A549 (cell line): ENCODE data around the gene ANXA2. TPM values are rescaled to one million over a fixed set of nuclear protein-coding genes. Genes with fewer than 3 reads are reported as not detected.

Experiments used
- ATAC-seq, 2 experiments: fragments of 200-7000 bp in 1 of 2; fragments of >200 bp in 1 of 2; cut with Nextera tagmentation in 1 of 2; cut with Tn5 transposase in 1 of 2; 3 replicates each; pipeline versions ENCODE4 v1.8.0 to v1.9.1; 2018 to 2020; ENCODE audit warnings: mild to moderate bottlenecking in 1 of 2, moderate library complexity in 1 of 2
- CTCF ChIA-PET: fragments of 300-600 bp; sonication (Branson Sonifier 250); formaldehyde crosslinking; extraction: SDS; loops from one replicate; lab custom pipeline; 2021; ENCODE audit warnings: antibody characterized with exemption, inconsistent platforms; lab: Yijun Ruan, JAX
- POLR2A ChIA-PET: fragments of 350-600 bp; formaldehyde crosslinking; extraction: SDS; loops from one replicate; lab custom pipeline; 2021; ENCODE audit warnings: antibody characterized with exemption, inconsistent platforms; lab: Yijun Ruan, JAX
- DNase-seq, 2 experiments: peaks; one replicate each; pipeline versions ENCODE4 v3.0.0 to v3.0.0-alpha.2; 2011 to 2016; ENCODE audit warnings: low read depth in 1 of 2, low spot score in 1 of 2
- FAIRE-seq: peaks from 2 replicates; lab custom pipeline; 2011; peaks lifted over from hg19 to GRCh38; lab: Jason Lieb, UNC
- H3K27ac ChIP-seq, 2 experiments: fragments of >200 bp; sonication (Bioruptor Twin); formaldehyde crosslinking; 3 replicates each; pipeline ENCODE4 v1.5.1; 2016 to 2017
- H3K4me1 ChIP-seq: fragments of >200 bp; sonication (Bioruptor Twin); formaldehyde crosslinking; 3 replicates; pipeline ENCODE4 v1.6.1; 2016
- H3K4me2 ChIP-seq: fragments of >200 bp; sonication (Bioruptor Twin); formaldehyde crosslinking; 3 replicates; pipeline ENCODE4 v1.6.1; 2016
- H3K4me3 ChIP-seq: fragments of >200 bp; sonication (Bioruptor Twin); formaldehyde crosslinking; 3 replicates; pipeline ENCODE4 v1.5.1; 2016
- H3K9me3 ChIP-seq: fragments of >200 bp; sonication (Bioruptor Twin); formaldehyde crosslinking; 3 replicates; pipeline ENCODE4 v1.6.1; 2016
- ATOH8 ChIP-seq: fragments of 250-450 bp; sonication (Bioruptor Pico); IDR thresholded peaks from 2 replicates; pipeline ENCODE4 v1.5.0; 2020; ENCODE audit warnings: low read depth, mild to moderate bottlenecking, moderate library complexity
- CBX2 ChIP-seq: fragments of 200-600 bp; sonication (generic); IDR thresholded peaks from 2 replicates; pipeline ENCODE4 v1.6.1; 2016; ENCODE audit warnings: low read depth, mild to moderate bottlenecking, borderline replicate concordance
- CEBPB ChIP-seq, 2 experiments: fragments of >200 bp in 1 of 2; sonication (Bioruptor Twin) in 1 of 2; formaldehyde crosslinking in 1 of 2; IDR thresholded peaks; 2 replicates each; pipeline ENCODE4 v1.6.1; 2012 to 2016
- CHD4 ChIP-seq: fragments of 200-600 bp; sonication (generic); IDR thresholded peaks from 2 replicates; pipeline ENCODE4 v1.6.1; 2016; ENCODE audit warnings: antibody characterized with exemption, mild to moderate bottlenecking, borderline replicate concordance
- ESRRA ChIP-seq: fragments of 150-350 bp; IDR thresholded peaks from 2 replicates; pipeline ENCODE4 v1.6.1; 2014; ENCODE audit warnings: mild to moderate bottlenecking, low read length, borderline replicate concordance
- FOSB ChIP-seq: fragments of 250-450 bp; sonication (Bioruptor Pico); IDR thresholded peaks from 2 replicates; pipeline ENCODE4 v1.5.0; 2020; ENCODE audit warnings: mild to moderate bottlenecking, moderate library complexity
- FOXS1 ChIP-seq: fragments of 250-450 bp; sonication (Bioruptor Pico); IDR thresholded peaks from 2 replicates; pipeline ENCODE4 v1.5.0; 2020; ENCODE audit warnings: mild to moderate bottlenecking, moderate library complexity
- HES2 ChIP-seq: fragments of >200 bp; sonication (Bioruptor Twin); formaldehyde crosslinking; IDR thresholded peaks from 2 replicates; pipeline ENCODE4 v1.6.1; 2016
- HEYL ChIP-seq: fragments of 250-450 bp; sonication (Bioruptor Pico); IDR thresholded peaks from 2 replicates; pipeline ENCODE4 v1.8.0; 2021; ENCODE audit warnings: mild to moderate bottlenecking, moderate library complexity
- HOXB13 ChIP-seq: fragments of 250-450 bp; sonication (Bioruptor Pico); IDR thresholded peaks from 2 replicates; pipeline ENCODE4 v1.5.0; 2020; ENCODE audit warnings: low read depth, mild to moderate bottlenecking, moderate library complexity
- JUN ChIP-seq, 2 experiments: fragments of >200 bp; sonication (Bioruptor Twin); formaldehyde crosslinking; IDR thresholded peaks; 2 replicates in 1 of 2; 3 replicates in 1 of 2; pipeline ENCODE4 v1.6.1; 2016 to 2017
- JUNB ChIP-seq: fragments of >200 bp; sonication (Bioruptor Twin); formaldehyde crosslinking; IDR thresholded peaks from 2 replicates; pipeline ENCODE4 v1.6.1; 2016
- KDM1A ChIP-seq: fragments of 200-600 bp; sonication (generic); IDR thresholded peaks from 2 replicates; pipeline ENCODE4 v1.6.1; 2016; ENCODE audit warnings: low read depth, mild to moderate bottlenecking
- MAFK ChIP-seq: fragments of 450-650 bp; IDR thresholded peaks from 2 replicates; pipeline ENCODE4 v1.6.1; 2014; ENCODE audit not compliant: partially characterized antibody
- NFE2L2 ChIP-seq: fragments of 150-350 bp; conservative IDR thresholded peaks from 2 replicates; pipeline ENCODE4 v1.6.1; 2014; ENCODE audit warnings: low read length
- NPAS2 ChIP-seq: fragments of 250-450 bp; sonication (Bioruptor Pico); IDR thresholded peaks from 2 replicates; pipeline ENCODE4 v1.8.0; 2022; ENCODE audit warnings: mild to moderate bottlenecking, moderate library complexity, borderline replicate concordance
- NR3C1 ChIP-seq: fragments of >200 bp; sonication (Bioruptor Twin); formaldehyde crosslinking; IDR thresholded peaks from 3 replicates; pipeline ENCODE4 v1.6.1; 2017
- PHF8 ChIP-seq: fragments of 200-600 bp; sonication (generic); IDR thresholded peaks from 2 replicates; pipeline ENCODE4 v1.6.1; 2016; ENCODE audit warnings: low read depth, mild to moderate bottlenecking, antibody characterized with exemption, moderate library complexity, borderline replicate concordance
- POLR2AphosphoS2 ChIP-seq: conservative IDR thresholded peaks from 2 replicates; pipeline ENCODE4 v1.6.1; 2012; ENCODE audit warnings: low read length, improper control_type of control experiment, inconsistent platforms
- RAD21 ChIP-seq, 2 experiments: fragments of >200 bp in 1 of 2; sonication (Bioruptor Twin) in 1 of 2; formaldehyde crosslinking in 1 of 2; IDR thresholded peaks in 1 of 2; conservative IDR thresholded peaks in 1 of 2; 2 replicates in 1 of 2; 3 replicates in 1 of 2; pipeline ENCODE4 v1.6.1; 2012 to 2018; ENCODE audit warnings: inconsistent platforms in 1 of 2
- RARB ChIP-seq: fragments of 250-450 bp; sonication (Bioruptor Pico); IDR thresholded peaks from 2 replicates; pipeline ENCODE4 v1.8.0; 2021; ENCODE audit warnings: mild to moderate bottlenecking, moderate library complexity
- RCOR1 ChIP-seq: fragments of 150-350 bp; IDR thresholded peaks from 2 replicates; pipeline ENCODE4 v1.6.1; 2014; ENCODE audit warnings: antibody characterized with exemption, low read length, low read depth
- RFX5 ChIP-seq: fragments of 450-650 bp; IDR thresholded peaks from 2 replicates; pipeline ENCODE4 v1.7.1; 2014; ENCODE audit warnings: antibody characterized with exemption, mild to moderate bottlenecking, moderate library complexity
- RNF2 ChIP-seq: fragments of 200-600 bp; sonication (generic); IDR thresholded peaks from 2 replicates; pipeline ENCODE4 v1.6.1; 2016; ENCODE audit warnings: low read depth, mild to moderate bottlenecking, antibody characterized with exemption, moderate library complexity, borderline replicate concordance
- SMC3 ChIP-seq: fragments of >200 bp; sonication (Bioruptor Twin); formaldehyde crosslinking; IDR thresholded peaks from 3 replicates; pipeline ENCODE4 v1.6.1; 2018; ENCODE audit warnings: inconsistent platforms
- TFCP2L1 ChIP-seq: fragments of 250-450 bp; sonication (Bioruptor Pico); IDR thresholded peaks from 2 replicates; pipeline ENCODE4 v1.5.0; 2021; ENCODE audit warnings: mild to moderate bottlenecking
- TP53 ChIP-seq: fragments of 250-450 bp; sonication (Bioruptor Pico); IDR thresholded peaks from 2 replicates; pipeline ENCODE4 v1.5.0; 2021; ENCODE audit warnings: mild to moderate bottlenecking, moderate library complexity
- ZC3H11A ChIP-seq: fragments of 450-650 bp; IDR thresholded peaks from 2 replicates; pipeline ENCODE4 v1.6.1; 2014; ENCODE audit warnings: antibody characterized with exemption, mild to moderate bottlenecking
- ZNF302 ChIP-seq: fragments of 250-450 bp; sonication (Bioruptor Pico); IDR thresholded peaks from 2 replicates; pipeline ENCODE4 v1.9.0; 2021; ENCODE audit warnings: inconsistent platforms, mild to moderate bottlenecking, moderate library complexity
- ZSCAN20 ChIP-seq: fragments of 250-450 bp; sonication (Bioruptor Pico); IDR thresholded peaks from 2 replicates; pipeline ENCODE4 v1.8.0; 2022; ENCODE audit warnings: mild to moderate bottlenecking, moderate library complexity
- polyA plus RNA-seq, 4 experiments: library from polyadenylated mRNA; depleted of rRNA in 3 of 4; stranded (reverse); fragments of >200 nt; fragmentation: RNase III in 1 of 4; extraction: RNeasy Plus Mini Kit Qiagen cat#74134 plus additional on column Dnase treatment in 1 of 4; gene quantifications; 2 replicates in 3 of 4; 3 replicates in 1 of 4; pipeline ENCODE4 v1.2.3, GENCODE V29; 2011 to 2017
- TF ChIP-seq, protein P1 (sequence below): IDR thresholded peaks from 2 replicates; pipeline ENCODE4 v1.6.1; 2012; ENCODE audit warnings: low read depth, borderline replicate concordance
- TF ChIP-seq, protein P2 (sequence below): fragments of >200 bp; sonication (Bioruptor Twin); formaldehyde crosslinking; IDR thresholded peaks from 3 replicates; pipeline ENCODE4 v1.5.1; 2016
- TF ChIP-seq, protein P3 (sequence below): fragments of 200-600 bp; sonication (generic); IDR thresholded peaks from 2 replicates; pipeline ENCODE4 v1.6.1; 2016; ENCODE audit warnings: antibody characterized with exemption, mild to moderate bottlenecking, moderate library complexity
- TF ChIP-seq, protein P4 (sequence below): IDR thresholded peaks from 2 replicates; pipeline ENCODE4 v1.6.1; 2012

The ANXA2 gene
- polyA plus RNA-seq, 2 of the 4 experiments (the other 2 are of a cell fraction) = 4,707 to 5,746 TPM

- Histone ChIP-seq H3K4me1 (peaks cover 59% of the 10 kb centered on the region), H3K27ac (peak overlapping the region; percentile 90), H3K4me3 (no peak overlapping the region), H3K4me2 (peak overlapping the region; percentile 81), H3K9me3 (no peaks in the 10 kb centered on the region)
- FAIRE-seq (peak; percentile 100), ATAC-seq (peak; percentile 81 to 85), DNase-seq (peak; percentile 86 to 92)
- ChIA-PET POLR2A (interaction anchor here (0.6 to 4.7 kb wide), 2 partner anchors 13 to 720 kb away, joined by 4 to 152 read pairs; partner anchors contain the start of gene ANXA2), CTCF (interaction anchor here (0.6 to 4.5 kb wide), 10 partner anchors 10 to 718 kb away, joined by 3 to 20 read pairs (median 3); partner anchors contain the start of gene ANXA2)
- peak; percentile 73; the same call in 1 of the 2 replicates for TF ChIP-seq HOXB13 (CRISPR knock-in tag)
- TF ChIP-seq RCOR1 = no peak
- TF ChIP-seq ATOH8 (CRISPR knock-in tag) = 0 out of 2 replicates have a peak, but pooled peaks have one; percentile 62
- TF ChIP-seq ZC3H11A = no peak
- TF ChIP-seq NR3C1 = no peak
- no peak for TF ChIP-seq POLR2AphosphoS2
- TF ChIP-seq CBX2 = no peak
- TF ChIP-seq ESRRA = no peak
- TF ChIP-seq FOSB (CRISPR knock-in tag) = no peak
- no peak for TF ChIP-seq ZNF302 (CRISPR knock-in tag)
- no peak for TF ChIP-seq KDM1A
- TF ChIP-seq, protein P1, sequence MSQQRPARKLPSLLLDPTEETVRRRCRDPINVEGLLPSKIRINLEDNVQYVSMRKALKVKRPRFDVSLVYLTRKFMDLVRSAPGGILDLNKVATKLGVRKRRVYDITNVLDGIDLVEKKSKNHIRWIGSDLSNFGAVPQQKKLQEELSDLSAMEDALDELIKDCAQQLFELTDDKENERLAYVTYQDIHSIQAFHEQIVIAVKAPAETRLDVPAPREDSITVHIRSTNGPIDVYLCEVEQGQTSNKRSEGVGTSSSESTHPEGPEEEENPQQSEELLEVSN = no peak
- TF ChIP-seq JUN (IDR thresholded peaks at IDR 0.05) = peak; percentile 85 to 87; a peak in 4 of 5 replicates
- TF ChIP-seq RAD21 (conservative IDR thresholded peaks at IDR 0.05 in 1 of 2, IDR thresholded peaks at IDR 0.05 in 1 of 2) = peak in 1 of 2 experiments; percentile 29; a peak in 3 of 5 replicates
- TF ChIP-seq PHF8 = no peak
- no peak for TF ChIP-seq RARB (CRISPR knock-in tag)
- TF ChIP-seq ZSCAN20 (CRISPR knock-in tag) = no peak
- no peak for TF ChIP-seq MAFK
- no peak for TF ChIP-seq NPAS2 (CRISPR knock-in tag)
- peak; percentile 96 for TF ChIP-seq JUNB
- TF ChIP-seq HEYL (CRISPR knock-in tag) = no peak
- peak; percentile 82; the same call in 1 of the 2 replicates for TF ChIP-seq HES2
- TF ChIP-seq, protein P2, sequence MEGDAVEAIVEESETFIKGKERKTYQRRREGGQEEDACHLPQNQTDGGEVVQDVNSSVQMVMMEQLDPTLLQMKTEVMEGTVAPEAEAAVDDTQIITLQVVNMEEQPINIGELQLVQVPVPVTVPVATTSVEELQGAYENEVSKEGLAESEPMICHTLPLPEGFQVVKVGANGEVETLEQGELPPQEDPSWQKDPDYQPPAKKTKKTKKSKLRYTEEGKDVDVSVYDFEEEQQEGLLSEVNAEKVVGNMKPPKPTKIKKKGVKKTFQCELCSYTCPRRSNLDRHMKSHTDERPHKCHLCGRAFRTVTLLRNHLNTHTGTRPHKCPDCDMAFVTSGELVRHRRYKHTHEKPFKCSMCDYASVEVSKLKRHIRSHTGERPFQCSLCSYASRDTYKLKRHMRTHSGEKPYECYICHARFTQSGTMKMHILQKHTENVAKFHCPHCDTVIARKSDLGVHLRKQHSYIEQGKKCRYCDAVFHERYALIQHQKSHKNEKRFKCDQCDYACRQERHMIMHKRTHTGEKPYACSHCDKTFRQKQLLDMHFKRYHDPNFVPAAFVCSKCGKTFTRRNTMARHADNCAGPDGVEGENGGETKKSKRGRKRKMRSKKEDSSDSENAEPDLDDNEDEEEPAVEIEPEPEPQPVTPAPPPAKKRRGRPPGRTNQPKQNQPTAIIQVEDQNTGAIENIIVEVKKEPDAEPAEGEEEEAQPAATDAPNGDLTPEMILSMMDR = no peak
- no peak for TF ChIP-seq RNF2
- no peak for TF ChIP-seq TP53 (CRISPR knock-in tag)
- peak; percentile 43; the same call in 1 of the 2 replicates for TF ChIP-seq RFX5
- TF ChIP-seq, protein P3, sequence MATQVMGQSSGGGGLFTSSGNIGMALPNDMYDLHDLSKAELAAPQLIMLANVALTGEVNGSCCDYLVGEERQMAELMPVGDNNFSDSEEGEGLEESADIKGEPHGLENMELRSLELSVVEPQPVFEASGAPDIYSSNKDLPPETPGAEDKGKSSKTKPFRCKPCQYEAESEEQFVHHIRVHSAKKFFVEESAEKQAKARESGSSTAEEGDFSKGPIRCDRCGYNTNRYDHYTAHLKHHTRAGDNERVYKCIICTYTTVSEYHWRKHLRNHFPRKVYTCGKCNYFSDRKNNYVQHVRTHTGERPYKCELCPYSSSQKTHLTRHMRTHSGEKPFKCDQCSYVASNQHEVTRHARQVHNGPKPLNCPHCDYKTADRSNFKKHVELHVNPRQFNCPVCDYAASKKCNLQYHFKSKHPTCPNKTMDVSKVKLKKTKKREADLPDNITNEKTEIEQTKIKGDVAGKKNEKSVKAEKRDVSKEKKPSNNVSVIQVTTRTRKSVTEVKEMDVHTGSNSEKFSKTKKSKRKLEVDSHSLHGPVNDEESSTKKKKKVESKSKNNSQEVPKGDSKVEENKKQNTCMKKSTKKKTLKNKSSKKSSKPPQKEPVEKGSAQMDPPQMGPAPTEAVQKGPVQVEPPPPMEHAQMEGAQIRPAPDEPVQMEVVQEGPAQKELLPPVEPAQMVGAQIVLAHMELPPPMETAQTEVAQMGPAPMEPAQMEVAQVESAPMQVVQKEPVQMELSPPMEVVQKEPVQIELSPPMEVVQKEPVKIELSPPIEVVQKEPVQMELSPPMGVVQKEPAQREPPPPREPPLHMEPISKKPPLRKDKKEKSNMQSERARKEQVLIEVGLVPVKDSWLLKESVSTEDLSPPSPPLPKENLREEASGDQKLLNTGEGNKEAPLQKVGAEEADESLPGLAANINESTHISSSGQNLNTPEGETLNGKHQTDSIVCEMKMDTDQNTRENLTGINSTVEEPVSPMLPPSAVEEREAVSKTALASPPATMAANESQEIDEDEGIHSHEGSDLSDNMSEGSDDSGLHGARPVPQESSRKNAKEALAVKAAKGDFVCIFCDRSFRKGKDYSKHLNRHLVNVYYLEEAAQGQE = no peak
- no peak for TF ChIP-seq CHD4
- peak; percentile 99 to 100 for TF ChIP-seq CEBPB (IDR thresholded peaks at IDR 0.05)
- no peak; the same call in 2 of the 3 replicates for TF ChIP-seq SMC3
- no peak for TF ChIP-seq TFCP2L1 (CRISPR knock-in tag)
- TF ChIP-seq, protein P4, sequence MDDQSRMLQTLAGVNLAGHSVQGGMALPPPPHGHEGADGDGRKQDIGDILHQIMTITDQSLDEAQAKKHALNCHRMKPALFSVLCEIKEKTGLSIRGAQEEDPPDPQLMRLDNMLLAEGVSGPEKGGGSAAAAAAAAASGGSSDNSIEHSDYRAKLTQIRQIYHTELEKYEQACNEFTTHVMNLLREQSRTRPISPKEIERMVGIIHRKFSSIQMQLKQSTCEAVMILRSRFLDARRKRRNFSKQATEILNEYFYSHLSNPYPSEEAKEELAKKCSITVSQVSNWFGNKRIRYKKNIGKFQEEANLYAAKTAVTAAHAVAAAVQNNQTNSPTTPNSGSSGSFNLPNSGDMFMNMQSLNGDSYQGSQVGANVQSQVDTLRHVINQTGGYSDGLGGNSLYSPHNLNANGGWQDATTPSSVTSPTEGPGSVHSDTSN = no peak
- peak; percentile 73; the same call in 1 of the 2 replicates for TF ChIP-seq FOXS1 (CRISPR knock-in tag)
- TF ChIP-seq NFE2L2 = no peak
These were observed 10.7 kb upstream of the ANXA2 start for GRCh38 chr15:60408463-60408981.
